ENCODE data around the gene SMPD3.

Gene SMPD3

GRCh38 chr16:68384288-68385161, 63.8 kb downstream of the SMPD3 start:
- no peak for TF ChIP-seq FOXP2 (optimal IDR thresholded peaks at IDR 0.05; ENCODE audit: borderline replicate concordance, extremely low read depth, extremely low read length, insufficient read depth)
- no peak for TF ChIP-seq TAF1 (IDR thresholded peaks at IDR 0.05; ENCODE audit: borderline replicate concordance, insufficient read depth, low read length)
- no peak for TF ChIP-seq REST (IDR thresholded peaks at IDR 0.05; ENCODE audit: insufficient read depth in 1 of 2, low read depth in 2 of 2, low read length in 2 of 2)
- no peak for TF ChIP-seq POLR2AphosphoS5 (IDR thresholded peaks at IDR 0.05; ENCODE audit: low read depth, low read length)
- TF ChIP-seq SIN3A (IDR thresholded peaks at IDR 0.05; ENCODE audit: borderline replicate concordance, insufficient read depth, low read length), result no peak

- TF ChIP-seq REST (IDR thresholded peaks at IDR 0.05; ENCODE audit: insufficient read depth in 1 of 2, low read depth in 2 of 2, low read length in 2 of 2) (no peak), POLR2AphosphoS5 (IDR thresholded peaks at IDR 0.05; ENCODE audit: low read depth, low read length) (no peak), FOXP2 (optimal IDR thresholded peaks at IDR 0.05; ENCODE audit: borderline replicate concordance, extremely low read depth, extremely low read length, insufficient read depth) (no peak), TAF1 (IDR thresholded peaks at IDR 0.05; ENCODE audit: borderline replicate concordance, insufficient read depth, low read length) (no peak), SIN3A (IDR thresholded peaks at IDR 0.05; ENCODE audit: borderline replicate concordance, insufficient read depth, low read length) (no peak)
Measured at GRCh38 chr16:68383858-68384257, 64.5 kb downstream of the SMPD3 start.

GRCh38 chr16:68382296-68382718, 66.0 kb downstream of the SMPD3 start:
- TF ChIP-seq TAF1 (IDR thresholded peaks at IDR 0.05; ENCODE audit: borderline replicate concordance, insufficient read depth, low read length), result no peak
- no peak for TF ChIP-seq FOXP2 (optimal IDR thresholded peaks at IDR 0.05; ENCODE audit: borderline replicate concordance, extremely low read depth, extremely low read length, insufficient read depth)
- TF ChIP-seq POLR2AphosphoS5 (IDR thresholded peaks at IDR 0.05; ENCODE audit: low read depth, low read length), result no peak

- TF ChIP-seq REST (IDR thresholded peaks at IDR 0.05; ENCODE audit: insufficient read depth in 1 of 2, low read depth in 2 of 2, low read length in 2 of 2) (no peak), SIN3A (IDR thresholded peaks at IDR 0.05; ENCODE audit: borderline replicate concordance, insufficient read depth, low read length) (no peak), POLR2AphosphoS5 (IDR thresholded peaks at IDR 0.05; ENCODE audit: low read depth, low read length) (no peak), FOXP2 (optimal IDR thresholded peaks at IDR 0.05; ENCODE audit: borderline replicate concordance, extremely low read depth, extremely low read length, insufficient read depth) (no peak), TAF1 (IDR thresholded peaks at IDR 0.05; ENCODE audit: borderline replicate concordance, insufficient read depth, low read length) (no peak)
Measured at GRCh38 chr16:68381363-68381724, 67.0 kb downstream of the SMPD3 start.

- TF ChIP-seq POLR2AphosphoS5 (IDR thresholded peaks at IDR 0.05; ENCODE audit: low read depth, low read length), result no peak
- no peak for TF ChIP-seq FOXP2 (optimal IDR thresholded peaks at IDR 0.05; ENCODE audit: borderline replicate concordance, extremely low read depth, extremely low read length, insufficient read depth)
- TF ChIP-seq REST (IDR thresholded peaks at IDR 0.05; ENCODE audit: insufficient read depth in 1 of 2, low read depth in 2 of 2, low read length in 2 of 2), result no peak
- TF ChIP-seq SIN3A (IDR thresholded peaks at IDR 0.05; ENCODE audit: borderline replicate concordance, insufficient read depth, low read length), result no peak
- TF ChIP-seq TAF1 (IDR thresholded peaks at IDR 0.05; ENCODE audit: borderline replicate concordance, insufficient read depth, low read length), result no peak
Measured at GRCh38 chr16:68380676-68381362, 67.5 kb downstream of the SMPD3 start.
